RCC 7860 (cell line): ENCODE measurements around the gene ABL1.

ENCODE experiments used
- DNase-seq: peaks from one replicate; pipeline ENCODE4 v3.0.0-alpha.2; 2015; ENCODE audit warnings: low spot score
- FAIRE-seq: peaks from 2 replicates; lab custom pipeline; 2012; peaks lifted over from hg19 to GRCh38; lab: Jason Lieb, UNC

The ABL1 gene

GRCh38 chr9:130869250-130869649, 34.2 kb downstream of the ABL1 start:
- FAIRE-seq (no peak), DNase-seq (no peak)

- FAIRE-seq (peak; percentile 35), DNase-seq (peak; percentile 20)
Measured at GRCh38 chr9:130870491-130871381, 35.7 kb downstream of the ABL1 start.

GRCh38 chr9:130871395-130872062, 36.5 kb downstream of the ABL1 start:
- DNase-seq = no peak
- FAIRE-seq = no peak

GRCh38 chr9:130872093-130872492, 37.0 kb downstream of the ABL1 start:
- FAIRE-seq (no peak), DNase-seq (no peak)

GRCh38 chr9:130872508-130872907, 37.5 kb downstream of the ABL1 start:
- DNase-seq (no peak), FAIRE-seq (no peak)

- DNase-seq = no peak
- no peak for FAIRE-seq
Measured at GRCh38 chr9:130872912-130873503, 38.0 kb downstream of the ABL1 start.

- no peak for FAIRE-seq
- DNase-seq = no peak
Measured at GRCh38 chr9:130873966-130874365, 38.9 kb downstream of the ABL1 start.

- DNase-seq (no peak), FAIRE-seq (no peak)
Measured at GRCh38 chr9:130874783-130875182, 39.7 kb downstream of the ABL1 start.

GRCh38 chr9:130877300-130877699, 42.2 kb downstream of the ABL1 start:
- no peak for DNase-seq
- FAIRE-seq = no peak

- FAIRE-seq (no peak), DNase-seq (no peak)
Measured at GRCh38 chr9:130878295-130878694, 43.2 kb downstream of the ABL1 start.

- FAIRE-seq = no peak
Measured at GRCh38 chr9:130879863-130880411, 44.9 kb downstream of the ABL1 start.

GRCh38 chr9:130880599-130881220, 45.7 kb downstream of the ABL1 start:
- FAIRE-seq = no peak
- DNase-seq = no peak

More at GRCh38 chr9:130879863-130880411, 44.9 kb downstream of the ABL1 start:
- no peak for DNase-seq

- DNase-seq (no peak), FAIRE-seq (no peak)
Measured at GRCh38 chr9:130881516-130881915, 46.5 kb downstream of the ABL1 start.

GRCh38 chr9:130882696-130883225, 47.7 kb downstream of the ABL1 start:
- DNase-seq (no peak), FAIRE-seq (no peak)

GRCh38 chr9:130883479-130883878, 48.4 kb downstream of the ABL1 start:
- FAIRE-seq = no peak

GRCh38 chr9:130884111-130884531, 49.1 kb downstream of the ABL1 start:
- FAIRE-seq = no peak

More at GRCh38 chr9:130883479-130883878, 48.4 kb downstream of the ABL1 start:
- DNase-seq = no peak

GRCh38 chr9:130884542-130885483, 49.8 kb downstream of the ABL1 start:
- DNase-seq (no peak), FAIRE-seq (no peak)

More at GRCh38 chr9:130884111-130884531, 49.1 kb downstream of the ABL1 start:
- no peak for DNase-seq

GRCh38 chr9:130885484-130886375, 50.7 kb downstream of the ABL1 start:
- DNase-seq (no peak), FAIRE-seq (no peak)
